ENCODE data around the gene COX19. TPM values are rescaled to one million over a fixed set of nuclear protein-coding genes. Genes with fewer than 3 reads are reported as not detected.

COX19 gene
- total RNA-seq, 1 experiment from 2014 or later, result 11.6 TPM

DNA sequence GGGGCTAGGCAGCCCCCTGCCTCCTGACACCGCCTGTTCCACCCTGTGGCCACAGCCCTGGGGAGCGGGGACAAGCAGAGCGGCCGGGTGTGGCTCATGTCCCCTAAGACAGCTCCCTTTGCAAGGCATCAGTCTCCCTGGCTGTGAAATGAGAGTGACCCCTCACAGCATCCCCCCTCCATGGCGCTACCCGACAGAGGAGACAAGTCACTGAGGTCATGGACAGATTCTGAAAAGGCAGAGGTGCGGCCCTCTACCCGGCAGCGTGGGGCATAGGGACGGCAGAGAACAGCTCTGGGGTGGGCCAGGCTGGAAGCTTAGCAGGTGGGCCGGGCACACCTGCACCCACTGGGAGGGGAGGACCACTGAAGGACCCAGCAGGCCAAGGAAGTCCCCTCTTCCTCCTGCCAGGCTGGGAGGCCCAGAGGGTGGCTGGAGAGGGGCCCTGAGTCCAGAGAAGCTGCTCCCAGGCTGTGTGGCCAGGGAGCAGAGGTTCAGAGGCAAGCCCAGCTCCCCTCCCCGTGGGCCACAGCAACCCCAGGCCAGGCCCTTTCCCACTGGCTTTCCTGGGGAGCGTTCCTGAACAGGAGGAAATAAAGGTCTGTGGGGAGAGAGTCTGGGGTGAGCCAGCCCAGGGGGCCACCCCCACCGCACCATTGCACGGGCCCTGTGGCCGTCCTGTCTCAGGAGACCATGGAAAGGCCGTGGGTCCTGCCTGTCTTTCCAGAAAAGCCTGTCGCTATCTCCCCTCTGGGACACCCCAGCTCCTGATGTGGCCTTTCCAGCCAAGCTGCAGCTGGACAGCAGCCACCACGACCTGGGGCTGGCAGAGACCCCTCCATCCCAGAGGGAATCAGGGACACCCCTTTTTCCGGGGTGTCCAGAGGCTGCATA, 22.6 kb downstream of the COX19 start:
- TF ChIP-seq, protein P1, sequence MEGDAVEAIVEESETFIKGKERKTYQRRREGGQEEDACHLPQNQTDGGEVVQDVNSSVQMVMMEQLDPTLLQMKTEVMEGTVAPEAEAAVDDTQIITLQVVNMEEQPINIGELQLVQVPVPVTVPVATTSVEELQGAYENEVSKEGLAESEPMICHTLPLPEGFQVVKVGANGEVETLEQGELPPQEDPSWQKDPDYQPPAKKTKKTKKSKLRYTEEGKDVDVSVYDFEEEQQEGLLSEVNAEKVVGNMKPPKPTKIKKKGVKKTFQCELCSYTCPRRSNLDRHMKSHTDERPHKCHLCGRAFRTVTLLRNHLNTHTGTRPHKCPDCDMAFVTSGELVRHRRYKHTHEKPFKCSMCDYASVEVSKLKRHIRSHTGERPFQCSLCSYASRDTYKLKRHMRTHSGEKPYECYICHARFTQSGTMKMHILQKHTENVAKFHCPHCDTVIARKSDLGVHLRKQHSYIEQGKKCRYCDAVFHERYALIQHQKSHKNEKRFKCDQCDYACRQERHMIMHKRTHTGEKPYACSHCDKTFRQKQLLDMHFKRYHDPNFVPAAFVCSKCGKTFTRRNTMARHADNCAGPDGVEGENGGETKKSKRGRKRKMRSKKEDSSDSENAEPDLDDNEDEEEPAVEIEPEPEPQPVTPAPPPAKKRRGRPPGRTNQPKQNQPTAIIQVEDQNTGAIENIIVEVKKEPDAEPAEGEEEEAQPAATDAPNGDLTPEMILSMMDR (conservative IDR thresholded peaks at IDR 0.05; ENCODE audit: low read depth, low read length), result no peak
- TF ChIP-seq EZH2phosphoT487 (IDR thresholded peaks at IDR 0.05; ENCODE audit: borderline replicate concordance, low read length) (no peak), EZH2 (IDR thresholded peaks at IDR 0.05; ENCODE audit: low read length, unreplicated experiment) (no peak)
- peaks cover 12% of the 10 kb centered on the region; the same call in 1 of the 2 replicates for H3K79me2 ChIP-seq (ENCODE audit: low read length)
- H3K9me2 ChIP-seq (replicated peaks; ENCODE audit: low read length), result no peaks in the 10 kb centered on the region
- H3K27ac ChIP-seq (ENCODE audit: low read length), result no peak overlapping the region
- H3K4me2 ChIP-seq (ENCODE audit: low read length), result peak overlapping the region; percentile 85
- intact Hi-C loops (cut with micrococcal nuclease), result no loop called here
- H3K4me1 ChIP-seq (ENCODE audit: insufficient read depth, low read length), result peaks cover 20% of the 10 kb centered on the region
- DNase-seq (no peak), ATAC-seq (no peak)
- H3K9me3 ChIP-seq (ENCODE audit: low read length), result no peaks in the 10 kb centered on the region
- TSS peak; percentile 32 for BruUV-seq (replicated peaks)
- POLR2A ChIA-PET (ENCODE audit: unreplicated experiment), result interaction anchor here (0.6 kb wide), 1 partner anchor 51 kb away, joined by 7 read pairs; no protein-coding TSS in a partner anchor
- CTCF ChIA-PET, result no interaction called here
- no peaks in the 10 kb centered on the region for H3F3A ChIP-seq (ENCODE audit: low read length, unreplicated experiment)
- peak overlapping the region; percentile 50; the same call in 1 of the 2 replicates for H2AFZ ChIP-seq (ENCODE audit: low read length)
- H3K36me3 ChIP-seq (ENCODE audit: low read depth, low read length), result no peaks in the 10 kb centered on the region
- no peaks in the 10 kb centered on the region for H3K27me3 ChIP-seq (ENCODE audit: low read length)
- peak overlapping the region; percentile 74 for H3K4me3 ChIP-seq (ENCODE audit: low read length)
- no peaks in the 10 kb centered on the region for H4K20me1 ChIP-seq (ENCODE audit: low read length)
- no peak overlapping the region for H3K9ac ChIP-seq (ENCODE audit: low read length)

GRCh38 chr7:951881-952547, 23.3 kb downstream of the COX19 start:
- no peaks in the 10 kb centered on the region for H3F3A ChIP-seq (ENCODE audit: low read length, unreplicated experiment)
- no peak overlapping the region for H3K4me3 ChIP-seq (ENCODE audit: low read length)
- no peak overlapping the region for H3K4me2 ChIP-seq (ENCODE audit: low read length)
- no peaks in the 10 kb centered on the region for H3K27me3 ChIP-seq (ENCODE audit: low read length)
- H3K36me3 ChIP-seq (ENCODE audit: low read depth, low read length), result no peaks in the 10 kb centered on the region
- H3K27ac ChIP-seq (ENCODE audit: low read length), result no peak overlapping the region
- ATAC-seq (no peak), DNase-seq (no peak)
- TF ChIP-seq, protein P1 (conservative IDR thresholded peaks at IDR 0.05; ENCODE audit: low read depth, low read length), result no peak
- TF ChIP-seq EZH2 (IDR thresholded peaks at IDR 0.05; ENCODE audit: low read length, unreplicated experiment), result no peak
- H3K9me3 ChIP-seq (ENCODE audit: low read length), result no peaks in the 10 kb centered on the region
- BruUV-seq (replicated peaks), result no TSS peak
- H4K20me1 ChIP-seq (ENCODE audit: low read length), result no peaks in the 10 kb centered on the region
- peaks cover 20% of the 10 kb centered on the region for H3K4me1 ChIP-seq (ENCODE audit: insufficient read depth, low read length)
- H2AFZ ChIP-seq (ENCODE audit: low read length), result no peak overlapping the region
- ChIA-PET POLR2A (ENCODE audit: unreplicated experiment) (no interaction called here), CTCF (no interaction called here)
- H3K9me2 ChIP-seq (replicated peaks; ENCODE audit: low read length), result no peaks in the 10 kb centered on the region
- intact Hi-C loops (cut with micrococcal nuclease), result no loop called here
- no peak overlapping the region for H3K9ac ChIP-seq (ENCODE audit: low read length)
- peaks cover 12% of the 10 kb centered on the region; the same call in 1 of the 2 replicates for H3K79me2 ChIP-seq (ENCODE audit: low read length)

Data from PC-3 (cell line).